Measurements from ENCODE around the gene CLEC4A. TPM values are rescaled to one million over a fixed set of nuclear protein-coding genes. Genes with fewer than 3 reads are reported as not detected.
"Not testable (repeated sequence)": the region's sequence is repeated elsewhere in the genome, so short reads cannot be mapped to it uniquely, and the experiment has no call there.

The CLEC4A gene
- polyA plus RNA-seq, 1 donor (not counting 4 experiments of a cell fraction or from before 2014, with no cell fraction given), result 0.31 TPM

GRCh38 chr12:8156845-8157244, 33.4 kb downstream of the CLEC4A start, which contains the start of gene ZNF705A:
TSS of gene ZNF705A (plus strand) at chr12:8157015. CDS start at chr12:8172626, 15,611 bp downstream.
- no peak for DNase-seq (ENCODE audit: low read depth, low spot score)
- no peak for TF ChIP-seq EZH2 (IDR thresholded peaks at IDR 0.05; ENCODE audit: low read length)
- TF ChIP-seq CTCF (optimal IDR thresholded peaks at IDR 0.05 in 1 of 3, IDR thresholded peaks at IDR 0.05 in 1 of 3, conservative IDR thresholded peaks at IDR 0.05 in 1 of 3; ENCODE audit: extremely low read depth in 1 of 3, insufficient read depth in 2 of 3, low read length in 3 of 3), result no peak
- H3K27ac ChIP-seq (ENCODE audit: control insufficient read depth, insufficient read depth, low read length), result peak within 1 kb of the TSS; percentile 56
- H3K4me3 ChIP-seq (ENCODE audit: control insufficient read depth in 2 of 3, extremely low read depth in 1 of 3, insufficient read depth in 2 of 3, low read depth in 1 of 3, low read length in 3 of 3), result no peak within 1 kb of the TSS
- H3K79me2 ChIP-seq (ENCODE audit: control insufficient read depth, insufficient read depth, low read length), result no peaks in the 10 kb centered on the region
- no peaks in the 10 kb centered on the region for H3K36me3 ChIP-seq (ENCODE audit: control insufficient read depth in 2 of 2, extremely low read depth in 1 of 2, insufficient read depth in 2 of 2, low read length in 2 of 2)
- peaks cover 3% of the 10 kb centered on the region for H3K27me3 ChIP-seq (ENCODE audit: control insufficient read depth, extremely low read depth, insufficient read depth, low read length)
- peak within 1 kb of the TSS; percentile 84 for H2AFZ ChIP-seq (ENCODE audit: control insufficient read depth, low read length)
- H4K20me1 ChIP-seq (ENCODE audit: control insufficient read depth, extremely low read depth, insufficient read depth, low read length), result no peaks in the 10 kb centered on the region
- peaks cover 9% of the 10 kb centered on the region for H3K4me1 ChIP-seq (ENCODE audit: control insufficient read depth, extremely low read depth, insufficient read depth, low read length)
- dilution Hi-C loops (cut with MboI; ENCODE audit: extremely low pct_ligation_motif_present, low sequenced_read_pairs), result no loop called here
- FAIRE-seq, result peak; percentile 89
- no peak within 1 kb of the TSS for H3K9ac ChIP-seq (ENCODE audit: control insufficient read depth, extremely low read depth, insufficient read depth, low read length)
- H3K4me2 ChIP-seq (ENCODE audit: control insufficient read depth, extremely low read depth, insufficient read depth, low read depth, low read length), result peak within 1 kb of the TSS; percentile 64
- no peaks in the 10 kb centered on the region for H3K9me1 ChIP-seq (ENCODE audit: control insufficient read depth, extremely low read depth, insufficient read depth, low read length)
- H3K9me3 ChIP-seq (ENCODE audit: control insufficient read depth, low read depth, low read length), result no peaks in the 10 kb centered on the region

GRCh38 chr12:8157484-8158198, 34.2 kb downstream of the CLEC4A start:
- H2AFZ ChIP-seq (ENCODE audit: control insufficient read depth, low read length), result no peak overlapping the region
- no peak overlapping the region for H3K27ac ChIP-seq (ENCODE audit: control insufficient read depth, insufficient read depth, low read length)
- dilution Hi-C loops (cut with MboI; ENCODE audit: extremely low pct_ligation_motif_present, low sequenced_read_pairs), result no loop called here

GRCh38 chr12:8172911-8173310, 49.5 kb downstream of the CLEC4A start:
- H3K4me1 ChIP-seq (ENCODE audit: control insufficient read depth, extremely low read depth, insufficient read depth, low read length); H3K9ac ChIP-seq (ENCODE audit: control insufficient read depth, extremely low read depth, insufficient read depth, low read length); H3K36me3 ChIP-seq (ENCODE audit: control insufficient read depth in 2 of 2, extremely low read depth in 1 of 2, insufficient read depth in 2 of 2, low read length in 2 of 2); DNase-seq (ENCODE audit: low read depth, low spot score); dilution Hi-C loops (cut with MboI; ENCODE audit: extremely low pct_ligation_motif_present, low sequenced_read_pairs); H4K20me1 ChIP-seq (ENCODE audit: control insufficient read depth, extremely low read depth, insufficient read depth, low read length); H3K4me3 ChIP-seq (ENCODE audit: control insufficient read depth in 2 of 3, extremely low read depth in 1 of 3, insufficient read depth in 2 of 3, low read depth in 1 of 3, low read length in 3 of 3); H3K27me3 ChIP-seq (ENCODE audit: control insufficient read depth, extremely low read depth, insufficient read depth, low read length); H3K4me2 ChIP-seq (ENCODE audit: control insufficient read depth, extremely low read depth, insufficient read depth, low read depth, low read length); H3K9me1 ChIP-seq (ENCODE audit: control insufficient read depth, extremely low read depth, insufficient read depth, low read length); H3K79me2 ChIP-seq (ENCODE audit: control insufficient read depth, insufficient read depth, low read length); H2AFZ ChIP-seq (ENCODE audit: control insufficient read depth, low read length); FAIRE-seq; H3K27ac ChIP-seq (ENCODE audit: control insufficient read depth, insufficient read depth, low read length); H3K9me3 ChIP-seq (ENCODE audit: control insufficient read depth, low read depth, low read length): not testable (repeated sequence)

More at GRCh38 chr12:8157484-8158198, 34.2 kb downstream of the CLEC4A start:
- H3K9me3 ChIP-seq (ENCODE audit: control insufficient read depth, low read depth, low read length), result no peaks in the 10 kb centered on the region
- H3K4me2 ChIP-seq (ENCODE audit: control insufficient read depth, extremely low read depth, insufficient read depth, low read depth, low read length), result peak overlapping the region; percentile 64
- no peak overlapping the region for H3K9ac ChIP-seq (ENCODE audit: control insufficient read depth, extremely low read depth, insufficient read depth, low read length)
- H3K4me3 ChIP-seq (ENCODE audit: control insufficient read depth in 2 of 3, extremely low read depth in 1 of 3, insufficient read depth in 2 of 3, low read depth in 1 of 3, low read length in 3 of 3), result no peak overlapping the region
- DNase-seq (ENCODE audit: low read depth, low spot score) (no peak), FAIRE-seq (no peak)
- peaks cover 9% of the 10 kb centered on the region for H3K4me1 ChIP-seq (ENCODE audit: control insufficient read depth, extremely low read depth, insufficient read depth, low read length)
- H3K36me3 ChIP-seq (ENCODE audit: control insufficient read depth in 2 of 2, extremely low read depth in 1 of 2, insufficient read depth in 2 of 2, low read length in 2 of 2), result no peaks in the 10 kb centered on the region
- peaks cover 3% of the 10 kb centered on the region for H3K27me3 ChIP-seq (ENCODE audit: control insufficient read depth, extremely low read depth, insufficient read depth, low read length)
- H4K20me1 ChIP-seq (ENCODE audit: control insufficient read depth, extremely low read depth, insufficient read depth, low read length), result no peaks in the 10 kb centered on the region
- TF ChIP-seq EZH2 (IDR thresholded peaks at IDR 0.05; ENCODE audit: low read length), result no peak
- no peak for TF ChIP-seq CTCF (optimal IDR thresholded peaks at IDR 0.05 in 1 of 3, IDR thresholded peaks at IDR 0.05 in 1 of 3, conservative IDR thresholded peaks at IDR 0.05 in 1 of 3; ENCODE audit: extremely low read depth in 1 of 3, insufficient read depth in 2 of 3, low read length in 3 of 3)
- H3K79me2 ChIP-seq (ENCODE audit: control insufficient read depth, insufficient read depth, low read length), result no peaks in the 10 kb centered on the region
- no peaks in the 10 kb centered on the region for H3K9me1 ChIP-seq (ENCODE audit: control insufficient read depth, extremely low read depth, insufficient read depth, low read length)
